Activated CD4-positive, alpha-beta T cell treated with anti-CD3 and anti-CD28 coated beads, Interleukin-2, amount 50 U/mL, for 16 hours (primary cell): ENCODE measurements around the gene APOC1.
A peak's percentile ranks its signal among the peaks of the same experiment; 100 is the strongest.
"Not testable (repeated sequence)": the region's sequence is repeated elsewhere in the genome, so short reads cannot be mapped to it uniquely, and the experiment has no call there.

Experiments used
- DNase-seq: peaks from one replicate; pipeline ENCODE4 v3.0.0-alpha.2; 2020

The APOC1 gene

DNA sequence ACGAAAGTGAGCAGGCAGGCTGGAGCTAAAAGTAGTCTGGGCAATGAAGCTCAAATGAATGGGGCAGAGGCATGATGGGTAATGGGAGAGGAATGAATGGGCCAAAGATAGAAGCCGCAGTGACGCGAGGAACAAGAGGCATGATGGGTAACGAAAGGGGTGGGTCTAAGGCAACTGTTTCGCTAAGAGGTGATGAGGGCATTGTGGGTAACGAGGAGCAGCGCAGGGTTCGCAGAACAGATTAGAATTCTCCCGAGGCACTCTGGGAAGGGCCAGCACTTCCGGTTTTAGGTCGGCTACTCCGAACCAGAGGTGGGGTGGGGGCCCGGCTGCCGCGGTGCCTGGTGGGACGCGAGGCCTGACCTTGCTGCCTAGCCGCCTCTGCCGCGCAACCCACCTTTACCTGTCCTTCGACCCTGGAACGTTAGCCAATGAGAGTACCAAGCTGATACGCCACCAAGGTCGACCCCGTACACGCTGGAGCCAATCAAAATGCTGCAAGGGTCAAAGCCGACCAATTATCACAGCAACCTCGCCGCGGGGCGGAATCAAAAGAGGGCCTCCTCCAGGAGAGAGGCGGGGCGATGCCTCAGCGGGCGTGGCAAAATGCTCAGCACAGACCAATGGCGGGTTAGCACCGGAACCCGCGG is 23.9 kb upstream of the APOC1 start:
- DNase-seq: peak; percentile 100

DNA sequence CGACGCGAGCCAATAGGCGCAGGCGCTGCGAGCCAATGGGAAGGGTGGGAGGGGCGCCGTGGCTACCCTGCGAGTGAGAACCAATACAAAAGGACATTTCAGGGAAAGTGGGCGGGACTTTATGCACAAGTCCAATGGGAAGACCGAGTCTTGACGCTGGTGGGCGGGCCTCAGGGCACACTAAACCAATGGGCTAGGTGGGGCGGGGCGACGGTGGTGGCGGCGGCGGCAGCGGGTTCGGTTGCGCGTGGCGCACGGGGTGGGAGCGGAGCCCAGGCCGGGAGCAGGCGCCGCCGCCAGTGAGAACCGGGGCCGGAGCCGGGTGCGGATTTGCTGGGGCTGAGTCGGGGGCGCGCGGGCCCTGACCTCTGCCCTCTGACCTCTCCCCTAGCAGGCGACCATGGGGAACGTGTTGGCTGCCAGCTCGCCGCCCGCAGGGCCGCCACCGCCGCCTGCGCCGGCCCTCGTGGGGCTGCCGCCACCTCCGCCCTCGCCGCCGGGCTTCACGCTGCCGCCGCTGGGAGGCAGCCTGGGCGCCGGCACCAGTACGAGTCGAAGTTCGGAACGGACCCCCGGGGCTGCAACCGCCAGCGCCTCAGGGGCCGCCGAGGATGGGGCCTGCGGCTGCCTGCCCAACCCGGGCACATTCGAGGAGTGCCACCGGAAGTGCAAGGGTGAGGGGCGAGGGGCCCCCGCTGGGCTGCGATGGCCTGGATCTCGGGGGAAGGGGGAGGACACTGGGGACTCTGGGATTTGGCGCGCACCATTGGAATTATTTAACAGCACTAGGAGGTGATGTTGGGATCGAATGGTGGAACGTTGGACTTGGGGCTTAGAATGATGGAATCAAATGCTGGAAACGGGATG is 23.2 kb upstream of the APOC1 start, which contains the start of gene TOMM40:
TSS of gene TOMM40 (plus strand) at position 239 of the 867 bp plus-strand sequence. CDS start at position 401, 162 bp downstream.
- peak; percentile 16 for DNase-seq

DNA sequence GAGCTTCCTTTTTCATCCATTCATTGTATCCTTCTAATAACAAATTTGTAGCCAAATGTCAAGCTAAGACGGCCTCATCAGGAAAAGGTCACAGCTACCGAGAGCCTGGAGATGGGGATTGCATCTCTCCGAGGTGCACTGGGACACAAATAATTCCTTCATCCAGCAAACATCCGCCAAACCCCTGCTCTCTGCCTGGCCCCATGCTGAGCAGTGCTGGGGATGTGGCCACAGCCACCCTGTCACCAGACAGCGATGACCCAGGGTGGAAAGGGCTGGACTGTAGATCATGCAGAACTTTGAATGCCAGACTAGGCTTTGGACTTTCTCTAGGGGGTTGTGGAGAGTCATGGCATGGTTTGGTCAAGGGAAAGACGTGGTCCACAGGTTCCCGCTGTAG is 21.5 kb upstream of the APOC1 start:
- no peak for DNase-seq

DNA sequence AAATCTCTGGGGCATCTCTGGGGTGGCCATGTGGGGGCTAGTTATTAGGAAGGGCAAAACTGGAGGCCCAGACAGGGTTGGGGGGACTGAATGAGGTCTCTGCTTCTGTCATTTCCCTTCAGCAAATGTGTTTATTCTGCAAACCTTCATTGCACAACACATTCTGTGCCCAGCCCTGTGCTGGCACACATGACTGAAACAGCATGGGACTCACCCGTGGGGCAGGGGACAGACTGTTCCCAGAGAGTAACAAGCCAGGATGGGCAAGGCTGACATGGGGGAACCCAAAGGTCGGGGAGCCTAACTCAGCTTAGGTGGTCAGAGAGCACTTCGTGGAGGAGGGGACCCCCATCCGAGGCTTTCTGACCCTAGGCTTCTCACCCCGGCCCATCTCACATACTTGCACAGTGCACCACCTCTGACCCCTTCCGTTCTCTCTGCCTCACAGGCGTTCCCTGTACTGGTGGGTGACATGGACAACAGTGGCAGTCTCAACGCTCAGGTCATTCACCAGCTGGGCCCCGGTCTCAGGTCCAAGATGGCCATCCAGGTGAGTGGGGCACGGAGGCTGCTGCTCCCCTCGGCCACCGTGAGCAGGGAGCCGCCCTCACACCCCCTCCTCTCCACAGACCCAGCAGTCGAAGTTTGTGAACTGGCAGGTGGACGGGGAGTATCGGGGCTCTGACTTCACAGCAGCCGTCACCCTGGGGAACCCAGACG is 20.9 kb upstream of the APOC1 start:
- DNase-seq: no peak

DNA sequence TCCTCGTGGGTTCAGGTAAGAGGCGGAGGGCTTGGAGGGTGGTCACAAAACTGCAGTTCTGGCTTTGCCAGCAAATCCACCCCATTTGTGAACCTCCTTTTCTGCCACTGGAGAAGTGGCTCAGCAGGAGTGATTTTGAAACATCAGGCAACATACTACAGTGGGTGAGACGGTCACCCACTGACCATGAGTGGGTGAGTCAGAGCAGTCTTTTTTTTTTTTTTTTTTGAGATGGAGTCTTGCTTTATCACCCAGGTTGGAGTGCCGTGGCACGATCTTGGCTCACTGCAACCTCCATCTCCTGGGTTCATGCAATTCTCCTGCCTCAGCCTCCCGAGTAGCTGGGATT is 20.4 kb upstream of the APOC1 start:
- DNase-seq: no peak

DNA sequence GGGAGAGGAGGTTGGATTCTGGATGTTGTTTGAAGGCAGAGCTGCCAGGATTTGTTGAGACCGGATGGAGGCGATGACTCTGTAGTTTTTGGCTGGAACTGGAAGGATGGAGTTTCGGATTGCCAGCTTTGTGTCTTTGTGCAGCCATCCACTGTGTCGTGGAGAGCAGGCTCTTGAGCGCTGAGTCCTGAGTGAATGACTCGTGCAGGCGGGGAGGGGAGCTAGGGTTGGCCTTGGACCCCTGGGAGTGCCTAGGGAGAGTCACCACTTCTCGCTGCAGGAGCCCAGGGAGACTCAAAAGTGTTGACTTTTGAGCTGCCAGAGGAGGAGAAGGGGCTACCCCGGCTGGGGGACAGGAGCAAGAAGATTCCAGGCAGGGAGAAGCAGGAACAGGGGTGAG is 19.5 kb upstream of the APOC1 start:
- DNase-seq: no peak

DNA sequence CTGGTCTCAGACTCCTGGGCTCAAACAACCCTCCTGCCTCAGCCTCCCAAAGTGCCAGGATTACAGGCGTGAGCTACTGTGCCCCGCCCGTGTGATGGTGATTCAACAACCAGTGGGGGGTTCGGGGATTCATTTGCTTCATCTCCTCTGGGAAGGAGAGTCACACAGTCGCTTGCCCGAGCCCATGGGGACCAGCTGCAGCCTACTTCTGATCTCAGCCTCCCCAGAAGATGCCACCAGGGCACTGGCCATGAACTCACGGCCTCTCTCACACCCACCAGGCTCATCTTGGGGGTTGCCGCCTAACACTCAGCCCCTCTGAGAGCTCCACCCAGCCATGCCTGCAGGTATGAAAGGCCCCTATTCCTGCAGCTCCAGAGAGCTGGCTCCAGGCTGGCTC is 16.6 kb upstream of the APOC1 start:
- DNase-seq: no peak

DNA sequence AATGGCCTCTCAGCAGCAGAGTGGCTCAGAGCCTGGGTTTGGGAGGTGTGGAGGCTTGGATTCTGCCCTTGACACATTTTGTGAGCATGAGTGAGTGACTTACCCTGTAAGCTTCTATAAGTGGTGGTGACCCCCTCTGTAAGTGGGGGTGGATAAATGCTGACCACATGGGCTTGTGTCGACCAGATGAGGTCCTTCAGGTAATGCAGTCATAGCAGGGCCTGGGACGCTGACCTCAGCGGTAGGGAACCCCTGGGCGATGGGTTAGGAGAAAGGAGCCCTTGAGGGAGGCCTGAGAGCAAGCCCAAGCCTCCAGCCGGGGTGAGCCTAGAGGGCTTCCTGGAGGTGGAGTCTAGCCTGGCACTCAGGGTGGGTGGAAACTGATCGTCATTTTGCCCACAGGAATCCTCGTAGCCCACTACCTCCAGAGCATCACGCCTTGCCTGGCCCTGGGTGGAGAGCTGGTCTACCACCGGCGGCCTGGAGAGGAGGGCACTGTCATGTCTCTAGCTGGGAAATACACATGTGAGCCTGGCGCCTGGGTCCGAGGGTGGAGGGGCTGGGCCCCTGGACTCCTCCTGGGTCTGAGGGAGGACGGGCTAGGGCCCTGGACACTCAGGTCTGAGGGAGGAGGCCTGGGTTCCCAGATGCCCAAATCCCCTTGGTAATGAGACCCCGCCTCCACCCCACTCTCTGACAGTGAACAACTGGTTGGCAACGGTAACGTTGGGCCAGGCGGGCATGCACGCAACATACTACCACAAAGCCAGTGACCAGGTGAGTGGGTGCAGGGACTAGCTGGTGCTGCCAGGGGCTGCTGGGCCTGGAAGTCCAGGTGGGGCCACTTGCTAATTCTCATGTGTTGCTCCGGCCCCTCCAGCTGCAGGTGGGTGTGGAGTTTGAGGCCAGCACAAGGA is 13.8 kb upstream of the APOC1 start:
- no peak for DNase-seq

DNA sequence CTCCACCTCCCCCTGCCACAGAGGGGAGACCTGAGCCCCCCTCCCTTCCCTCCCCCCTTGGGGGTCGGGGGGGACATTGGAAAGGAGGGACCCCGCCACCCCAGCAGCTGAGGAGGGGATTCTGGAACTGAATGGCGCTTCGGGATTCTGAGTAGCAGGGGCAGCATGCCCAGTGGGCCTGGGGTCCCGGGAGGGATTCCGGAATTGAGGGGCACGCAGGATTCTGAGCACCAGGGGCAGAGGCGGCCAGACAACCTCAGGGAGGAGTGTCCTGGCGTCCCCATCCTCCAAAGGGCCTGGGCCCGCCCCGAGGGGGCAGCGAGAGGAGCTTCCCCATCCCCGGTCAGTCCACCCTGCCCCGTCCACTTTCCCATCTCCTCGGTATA is 11.2 kb upstream of the APOC1 start:
- no peak for DNase-seq

DNA sequence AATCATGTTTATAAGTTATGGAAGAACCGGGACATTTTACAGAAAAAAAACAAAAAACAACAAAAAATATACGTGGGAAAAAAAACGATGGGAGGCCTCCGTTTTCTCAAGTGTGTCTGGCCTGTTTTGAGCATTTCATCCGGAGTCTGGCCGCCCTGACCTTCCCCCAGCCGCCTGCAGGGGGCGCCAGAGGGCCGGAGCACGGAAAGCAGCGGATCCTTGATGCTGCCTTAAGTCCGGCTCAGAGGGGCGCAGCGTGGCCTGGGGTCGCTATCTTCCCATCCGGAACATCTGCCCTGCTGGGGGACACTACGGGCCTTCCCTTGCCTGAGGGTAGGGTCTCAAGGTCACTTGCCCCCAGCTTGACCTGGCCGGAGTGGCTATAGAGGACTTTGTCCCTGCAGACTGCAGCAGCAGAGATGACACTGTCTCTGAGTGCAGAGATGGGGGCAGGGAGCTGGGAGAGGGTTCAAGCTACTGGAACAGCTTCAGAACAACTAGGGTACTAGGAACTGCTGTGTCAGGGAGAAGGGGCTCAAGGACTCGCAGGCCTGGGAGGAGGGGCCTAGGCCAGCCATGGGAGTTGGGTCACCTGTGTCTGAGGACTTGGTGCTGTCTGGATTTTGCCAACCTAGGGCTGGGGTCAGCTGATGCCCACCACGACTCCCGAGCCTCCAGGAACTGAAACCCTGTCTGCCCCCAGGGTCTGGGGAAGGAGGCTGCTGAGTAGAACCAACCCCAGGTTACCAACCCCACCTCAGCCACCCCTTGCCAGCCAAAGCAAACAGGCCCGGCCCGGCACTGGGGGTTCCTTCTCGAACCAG is 10.6 kb upstream of the APOC1 start:
- peak; percentile 78 for DNase-seq

DNA sequence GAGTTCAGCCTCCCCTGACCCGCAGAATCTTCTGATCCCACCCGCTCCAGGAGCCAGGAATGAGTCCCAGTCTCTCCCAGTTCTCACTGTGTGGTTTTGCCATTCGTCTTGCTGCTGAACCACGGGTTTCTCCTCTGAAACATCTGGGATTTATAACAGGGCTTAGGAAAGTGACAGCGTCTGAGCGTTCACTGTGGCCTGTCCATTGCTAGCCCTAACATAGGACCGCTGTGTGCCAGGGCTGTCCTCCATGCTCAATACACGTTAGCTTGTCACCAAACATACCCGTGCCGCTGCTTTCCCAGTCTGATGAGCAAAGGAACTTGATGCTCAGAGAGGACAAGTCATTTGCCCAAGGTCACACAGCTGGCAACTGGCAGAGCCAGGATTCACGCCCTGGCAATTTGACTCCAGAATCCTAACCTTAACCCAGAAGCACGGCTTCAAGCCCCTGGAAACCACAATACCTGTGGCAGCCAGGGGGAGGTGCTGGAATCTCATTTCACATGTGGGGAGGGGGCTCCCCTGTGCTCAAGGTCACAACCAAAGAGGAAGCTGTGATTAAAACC is 9.9 kb upstream of the APOC1 start:
- no peak for DNase-seq

DNA sequence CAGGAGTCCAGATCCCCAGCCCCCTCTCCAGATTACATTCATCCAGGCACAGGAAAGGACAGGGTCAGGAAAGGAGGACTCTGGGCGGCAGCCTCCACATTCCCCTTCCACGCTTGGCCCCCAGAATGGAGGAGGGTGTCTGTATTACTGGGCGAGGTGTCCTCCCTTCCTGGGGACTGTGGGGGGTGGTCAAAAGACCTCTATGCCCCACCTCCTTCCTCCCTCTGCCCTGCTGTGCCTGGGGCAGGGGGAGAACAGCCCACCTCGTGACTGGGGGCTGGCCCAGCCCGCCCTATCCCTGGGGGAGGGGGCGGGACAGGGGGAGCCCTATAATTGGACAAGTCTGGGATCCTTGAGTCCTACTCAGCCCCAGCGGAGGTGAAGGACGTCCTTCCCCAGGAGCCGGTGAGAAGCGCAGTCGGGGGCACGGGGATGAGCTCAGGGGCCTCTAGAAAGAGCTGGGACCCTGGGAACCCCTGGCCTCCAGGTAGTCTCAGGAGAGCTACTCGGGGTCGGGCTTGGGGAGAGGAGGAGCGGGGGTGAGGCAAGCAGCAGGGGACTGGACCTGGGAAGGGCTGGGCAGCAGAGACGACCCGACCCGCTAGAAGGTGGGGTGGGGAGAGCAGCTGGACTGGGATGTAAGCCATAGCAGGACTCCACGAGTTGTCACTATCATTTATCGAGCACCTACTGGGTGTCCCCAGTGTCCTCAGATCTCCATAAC is 8.8 kb upstream of the APOC1 start, which contains the start of gene APOE:
TSS of gene APOE (plus strand) at position 360 of the 724 bp plus-strand sequence. CDS start 829 bp downstream, outside the sequence.
- DNase-seq: no peak

DNA sequence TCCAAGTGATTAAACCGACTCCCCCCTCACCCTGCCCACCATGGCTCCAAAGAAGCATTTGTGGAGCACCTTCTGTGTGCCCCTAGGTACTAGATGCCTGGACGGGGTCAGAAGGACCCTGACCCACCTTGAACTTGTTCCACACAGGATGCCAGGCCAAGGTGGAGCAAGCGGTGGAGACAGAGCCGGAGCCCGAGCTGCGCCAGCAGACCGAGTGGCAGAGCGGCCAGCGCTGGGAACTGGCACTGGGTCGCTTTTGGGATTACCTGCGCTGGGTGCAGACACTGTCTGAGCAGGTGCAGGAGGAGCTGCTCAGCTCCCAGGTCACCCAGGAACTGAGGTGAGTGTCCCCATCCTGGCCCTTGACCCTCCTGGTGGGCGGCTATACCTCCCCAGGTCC is 6.8 kb upstream of the APOC1 start:
- DNase-seq: no peak

DNA sequence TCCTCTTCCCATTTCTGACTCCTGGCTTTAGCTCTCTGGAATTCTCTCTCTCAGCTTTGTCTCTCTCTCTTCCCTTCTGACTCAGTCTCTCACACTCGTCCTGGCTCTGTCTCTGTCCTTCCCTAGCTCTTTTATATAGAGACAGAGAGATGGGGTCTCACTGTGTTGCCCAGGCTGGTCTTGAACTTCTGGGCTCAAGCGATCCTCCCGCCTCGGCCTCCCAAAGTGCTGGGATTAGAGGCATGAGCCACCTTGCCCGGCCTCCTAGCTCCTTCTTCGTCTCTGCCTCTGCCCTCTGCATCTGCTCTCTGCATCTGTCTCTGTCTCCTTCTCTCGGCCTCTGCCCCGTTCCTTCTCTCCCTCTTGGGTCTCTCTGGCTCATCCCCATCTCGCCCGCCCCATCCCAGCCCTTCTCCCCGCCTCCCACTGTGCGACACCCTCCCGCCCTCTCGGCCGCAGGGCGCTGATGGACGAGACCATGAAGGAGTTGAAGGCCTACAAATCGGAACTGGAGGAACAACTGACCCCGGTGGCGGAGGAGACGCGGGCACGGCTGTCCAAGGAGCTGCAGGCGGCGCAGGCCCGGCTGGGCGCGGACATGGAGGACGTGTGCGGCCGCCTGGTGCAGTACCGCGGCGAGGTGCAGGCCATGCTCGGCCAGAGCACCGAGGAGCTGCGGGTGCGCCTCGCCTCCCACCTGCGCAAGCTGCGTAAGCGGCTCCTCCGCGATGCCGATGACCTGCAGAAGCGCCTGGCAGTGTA is 6.2 kb upstream of the APOC1 start:
- no peak for DNase-seq

DNA sequence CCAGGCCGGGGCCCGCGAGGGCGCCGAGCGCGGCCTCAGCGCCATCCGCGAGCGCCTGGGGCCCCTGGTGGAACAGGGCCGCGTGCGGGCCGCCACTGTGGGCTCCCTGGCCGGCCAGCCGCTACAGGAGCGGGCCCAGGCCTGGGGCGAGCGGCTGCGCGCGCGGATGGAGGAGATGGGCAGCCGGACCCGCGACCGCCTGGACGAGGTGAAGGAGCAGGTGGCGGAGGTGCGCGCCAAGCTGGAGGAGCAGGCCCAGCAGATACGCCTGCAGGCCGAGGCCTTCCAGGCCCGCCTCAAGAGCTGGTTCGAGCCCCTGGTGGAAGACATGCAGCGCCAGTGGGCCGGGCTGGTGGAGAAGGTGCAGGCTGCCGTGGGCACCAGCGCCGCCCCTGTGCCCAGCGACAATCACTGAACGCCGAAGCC is 5.6 kb upstream of the APOC1 start:
- no peak for DNase-seq

DNA sequence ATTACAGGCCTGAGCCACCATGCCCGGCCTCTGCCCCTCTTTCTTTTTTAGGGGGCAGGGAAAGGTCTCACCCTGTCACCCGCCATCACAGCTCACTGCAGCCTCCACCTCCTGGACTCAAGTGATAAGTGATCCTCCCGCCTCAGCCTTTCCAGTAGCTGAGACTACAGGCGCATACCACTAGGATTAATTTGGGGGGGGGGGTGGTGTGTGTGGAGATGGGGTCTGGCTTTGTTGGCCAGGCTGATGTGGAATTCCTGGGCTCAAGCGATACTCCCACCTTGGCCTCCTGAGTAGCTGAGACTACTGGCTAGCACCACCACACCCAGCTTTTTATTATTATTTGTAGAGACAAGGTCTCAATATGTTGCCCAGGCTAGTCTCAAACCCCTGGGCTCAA is 4.6 kb upstream of the APOC1 start:
- no peak for DNase-seq

DNA sequence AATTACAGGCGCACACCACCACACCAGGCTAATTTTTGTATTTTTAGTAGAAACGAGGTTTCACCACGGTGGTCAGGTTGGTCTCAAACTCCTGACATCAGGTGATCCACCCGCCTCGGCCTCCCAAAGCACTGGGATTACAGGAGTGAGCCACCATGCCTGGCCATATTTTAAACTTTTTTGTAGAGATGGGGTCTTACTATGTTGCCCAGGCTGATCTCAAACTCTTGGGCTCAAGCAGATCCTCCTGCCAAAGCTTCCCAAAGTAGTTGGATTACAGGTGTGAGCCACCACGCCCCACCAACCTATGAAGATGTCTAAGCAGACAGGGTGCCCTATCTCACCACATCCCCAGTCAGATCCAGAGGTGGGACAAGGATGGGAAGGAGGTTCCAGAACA is 2.5 kb upstream of the APOC1 start:
- DNase-seq: not testable (repeated sequence)

DNA sequence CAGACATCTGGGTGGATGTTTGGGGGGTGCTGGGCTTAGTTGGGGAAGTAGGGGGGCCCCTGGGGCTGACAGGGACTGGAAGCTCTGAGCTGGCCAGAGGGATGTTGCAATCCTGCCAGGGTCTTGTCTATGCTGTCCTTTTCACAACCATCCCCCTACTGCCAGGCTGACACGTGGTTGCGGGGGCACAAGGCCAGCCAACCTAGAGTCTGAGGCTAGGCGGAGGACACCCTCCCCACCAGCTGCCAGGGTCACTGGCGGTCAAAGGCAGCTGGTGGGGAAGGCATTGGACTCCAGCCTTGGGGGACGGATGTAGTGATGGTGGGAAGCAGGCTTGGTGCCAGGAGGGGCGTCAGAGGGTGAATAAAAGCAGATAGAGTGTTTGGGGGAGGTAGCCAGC is 1.6 kb upstream of the APOC1 start:
- no peak for DNase-seq

DNA sequence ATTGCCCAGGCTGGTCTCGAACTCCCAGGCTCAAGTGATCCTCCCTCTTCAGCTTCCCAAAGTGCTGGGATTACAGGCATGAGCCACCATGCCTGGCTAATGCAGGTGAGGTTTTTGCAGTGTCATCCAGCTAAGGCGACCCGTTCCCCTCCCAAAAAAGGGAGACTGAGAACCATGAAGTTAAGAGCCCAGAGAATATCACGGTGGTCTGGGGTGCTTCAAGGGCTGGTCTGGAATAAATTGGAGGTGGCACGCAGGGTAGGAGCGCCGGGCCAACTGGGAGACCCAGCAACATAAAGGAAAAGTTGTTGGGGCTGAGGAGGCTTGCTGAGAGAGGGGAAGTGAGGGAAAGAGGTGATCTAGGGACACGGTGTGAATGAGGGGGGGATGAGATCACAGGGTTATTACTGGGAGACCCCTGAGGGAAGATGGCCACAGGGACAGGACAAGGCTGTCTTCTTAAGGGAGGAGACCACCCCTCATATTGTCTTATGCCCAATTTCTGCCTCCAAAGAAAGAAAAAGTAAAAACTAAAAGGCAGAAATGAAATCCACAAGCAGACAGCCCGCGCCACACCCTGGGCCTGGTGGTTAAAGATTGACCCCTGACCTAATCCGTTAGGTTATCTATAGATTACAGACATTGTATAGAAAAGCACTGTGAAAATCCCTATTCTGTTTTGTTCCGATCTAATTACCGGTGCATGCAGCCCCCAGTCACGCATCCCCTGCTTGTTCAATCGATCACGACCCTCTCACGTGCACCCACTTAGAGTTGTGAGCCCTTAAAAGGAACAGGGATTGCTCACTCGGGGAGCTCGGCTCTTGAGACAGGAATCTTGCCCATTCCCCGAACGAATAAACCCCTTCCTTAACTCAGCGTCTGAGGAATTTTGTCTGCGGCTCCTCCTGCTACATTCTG is 636 bp upstream of the APOC1 start:
- not testable (repeated sequence) for DNase-seq
